ENCODE measurements around the gene CD209. TPM values are rescaled to one million over a fixed set of nuclear protein-coding genes. Genes with fewer than 3 reads are reported as not detected.
A peak's percentile ranks its signal among the peaks of the same experiment; 100 is the strongest.

The CD209 gene
- total and polyA plus RNA-seq, 4 experiments from 2014 or later = 0.17 to 0.28 TPM; not detected in 2

DNA sequence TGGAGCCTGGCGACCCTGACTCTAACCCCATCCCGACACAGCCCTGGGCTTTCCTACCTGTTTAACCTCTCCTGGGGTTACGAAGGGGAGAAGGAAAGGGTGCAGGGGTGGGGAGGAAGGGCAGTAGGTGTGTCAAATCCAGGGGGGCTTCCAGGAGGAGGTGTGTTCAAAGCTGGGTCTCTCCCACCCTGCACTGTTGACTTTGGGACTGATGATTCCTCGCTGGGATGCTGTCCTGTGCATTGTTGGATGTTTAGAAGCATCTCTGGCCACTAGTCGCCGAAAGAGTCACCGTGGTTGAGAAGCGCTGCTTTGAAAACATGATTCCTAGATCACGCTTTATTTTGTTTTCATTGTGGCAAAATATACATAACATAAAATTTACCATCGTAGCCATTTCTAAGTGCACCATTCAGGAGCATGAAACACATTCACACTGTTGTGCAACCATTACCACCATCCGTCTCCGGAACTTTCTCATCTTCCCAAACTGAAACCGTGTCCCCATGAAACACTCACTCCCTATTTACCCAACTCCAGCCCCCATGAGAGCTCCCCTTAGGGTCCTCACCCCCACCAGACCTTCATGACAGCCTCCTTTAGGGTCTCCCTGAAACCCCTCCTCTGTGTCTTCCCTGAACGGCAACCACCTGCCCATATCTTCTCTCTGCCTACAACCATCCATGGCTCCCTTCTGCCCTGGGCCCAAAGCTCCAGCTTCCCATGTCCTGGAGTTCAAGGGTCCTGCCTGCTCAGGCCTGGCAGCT is 41.0 kb downstream of the CD209 start:
- Histone ChIP-seq H3K4me3 (ENCODE audit: low read length in 2 of 2) (peak overlapping the region; percentile 30 to 45), H3K27me3 (ENCODE audit: insufficient read depth, low read length) (no peaks in the 10 kb centered on the region), H3K9me3 (ENCODE audit: control insufficient read depth in 1 of 2, low read length in 2 of 2) (no peaks in the 10 kb centered on the region), H3K4me1 (ENCODE audit: insufficient read depth, low read length) (peaks cover 38% of the 10 kb centered on the region), H3K36me3 (ENCODE audit: insufficient read depth, low read length) (no peaks in the 10 kb centered on the region), H3K27ac (ENCODE audit: low read depth, low read length) (peak overlapping the region; percentile 72)
- no peaks in the 10 kb centered on the region for H3K36me3 Mint-ChIP-seq
- CTCF ChIA-PET (ENCODE audit: partially characterized antibody) = interaction anchor here (0.7 to 3.1 kb wide), 4 partner anchors 26 to 95 kb away, joined by 3 to 15 read pairs (median 8); partner anchors contain the start of gene TRAPPC5
- no peak for DNase-seq
- POLR2A ChIA-PET (ENCODE audit: partially characterized antibody) = interaction anchor here (0.6 to 3.0 kb wide), 10 partner anchors 9 to 869 kb away, joined by 3 to 29 read pairs (median 3); partner anchors contain the start of genes ARHGEF18, PET100, TRAPPC5 and XAB2
- H3K4me1 Mint-ChIP-seq = peaks cover 19 to 51% (median 33%) of the 10 kb centered on the region in 4 donors
- H3K9me3 Mint-ChIP-seq = no peaks in the 10 kb centered on the region
- intact Hi-C loops (cut with micrococcal nuclease) = loop anchor here (10.0 kb wide), 1 partner anchor 48 kb away; no protein-coding TSS in a partner anchor
- no peaks in the 10 kb centered on the region for H3K27me3 Mint-ChIP-seq
- H3K4me3 Mint-ChIP-seq = peak overlapping the region in 7 of 8 donors; percentile 76 to 90 (median 84)
- H3K27ac Mint-ChIP-seq = peak overlapping the region; percentile 87 to 98 (median 98)

DNA sequence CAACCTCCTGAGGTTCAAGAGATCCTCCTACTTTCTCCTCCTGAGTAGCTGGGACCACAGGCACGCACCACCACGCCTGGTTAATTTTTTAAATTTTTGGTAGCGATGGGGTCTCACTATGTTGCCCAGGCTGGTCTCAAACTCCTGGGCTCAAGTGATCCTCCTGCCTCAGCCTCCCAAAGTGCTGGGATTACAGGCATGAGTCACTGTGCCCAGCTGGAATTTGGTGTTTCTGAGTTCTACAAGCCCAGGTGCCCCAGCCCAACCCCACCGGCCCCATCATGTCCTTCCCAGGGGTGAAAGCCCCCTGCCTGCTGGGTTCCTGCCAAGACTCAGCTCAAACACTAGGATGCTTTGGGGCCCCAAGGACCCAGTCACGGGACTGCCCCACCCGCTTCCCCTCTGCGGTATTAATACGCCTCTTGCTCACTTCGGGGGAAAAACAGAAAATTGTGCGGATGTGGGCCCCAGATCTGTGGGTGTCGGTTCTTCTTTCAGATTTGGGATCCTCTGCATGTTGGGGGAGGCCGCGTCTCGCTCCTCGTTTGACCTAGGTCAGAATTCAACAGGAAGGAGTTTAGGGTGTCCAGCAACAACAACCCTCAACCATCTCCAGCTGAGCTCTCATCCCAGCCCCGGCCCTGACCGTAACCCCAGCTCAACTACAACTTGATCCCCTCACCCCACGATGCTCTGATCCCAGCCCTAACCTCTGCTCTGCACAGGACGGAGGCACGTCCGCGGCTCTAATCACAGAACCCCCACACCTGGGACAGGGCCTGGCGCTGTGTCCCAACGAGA is 41.7 kb downstream of the CD209 start:
- DNase-seq = peak; percentile 73 to 83 (median 76)
- H3K27me3 Mint-ChIP-seq = no peaks in the 10 kb centered on the region
- peak overlapping the region; percentile 76 to 90 (median 84) for H3K4me3 Mint-ChIP-seq
- Histone ChIP-seq H3K27ac (ENCODE audit: low read depth, low read length) (peak overlapping the region; percentile 72), H3K4me1 (ENCODE audit: insufficient read depth, low read length) (peaks cover 38% of the 10 kb centered on the region), H3K9me3 (ENCODE audit: control insufficient read depth in 1 of 2, low read length in 2 of 2) (no peaks in the 10 kb centered on the region), H3K36me3 (ENCODE audit: insufficient read depth, low read length) (no peaks in the 10 kb centered on the region), H3K4me3 (ENCODE audit: low read length in 2 of 2) (peak overlapping the region; percentile 30 to 45), H3K27me3 (ENCODE audit: insufficient read depth, low read length) (no peaks in the 10 kb centered on the region)
- H3K27ac Mint-ChIP-seq = peak overlapping the region; percentile 87 to 98 (median 98)
- POLR2A ChIA-PET (ENCODE audit: partially characterized antibody) = interaction anchor here (0.9 to 3.0 kb wide), 10 partner anchors 9 to 356 kb away, joined by 3 to 29 read pairs (median 3); partner anchors contain the start of genes ARHGEF18 and TRAPPC5
- H3K36me3 Mint-ChIP-seq = no peaks in the 10 kb centered on the region
- intact Hi-C loops (cut with micrococcal nuclease) = loop anchor here (2.0 to 10.0 kb wide), 2 partner anchors 25 to 49 kb away; partner anchors contain the start of gene TRAPPC5
- H3K9me3 Mint-ChIP-seq = no peaks in the 10 kb centered on the region
- H3K4me1 Mint-ChIP-seq = peaks cover 19 to 51% (median 33%) of the 10 kb centered on the region in 4 donors
- CTCF ChIA-PET (ENCODE audit: partially characterized antibody) = interaction anchor here (0.7 to 1.9 kb wide), 3 partner anchors 25 to 96 kb away, joined by 3 to 15 read pairs (median 4); partner anchors contain the start of gene TRAPPC5

DNA sequence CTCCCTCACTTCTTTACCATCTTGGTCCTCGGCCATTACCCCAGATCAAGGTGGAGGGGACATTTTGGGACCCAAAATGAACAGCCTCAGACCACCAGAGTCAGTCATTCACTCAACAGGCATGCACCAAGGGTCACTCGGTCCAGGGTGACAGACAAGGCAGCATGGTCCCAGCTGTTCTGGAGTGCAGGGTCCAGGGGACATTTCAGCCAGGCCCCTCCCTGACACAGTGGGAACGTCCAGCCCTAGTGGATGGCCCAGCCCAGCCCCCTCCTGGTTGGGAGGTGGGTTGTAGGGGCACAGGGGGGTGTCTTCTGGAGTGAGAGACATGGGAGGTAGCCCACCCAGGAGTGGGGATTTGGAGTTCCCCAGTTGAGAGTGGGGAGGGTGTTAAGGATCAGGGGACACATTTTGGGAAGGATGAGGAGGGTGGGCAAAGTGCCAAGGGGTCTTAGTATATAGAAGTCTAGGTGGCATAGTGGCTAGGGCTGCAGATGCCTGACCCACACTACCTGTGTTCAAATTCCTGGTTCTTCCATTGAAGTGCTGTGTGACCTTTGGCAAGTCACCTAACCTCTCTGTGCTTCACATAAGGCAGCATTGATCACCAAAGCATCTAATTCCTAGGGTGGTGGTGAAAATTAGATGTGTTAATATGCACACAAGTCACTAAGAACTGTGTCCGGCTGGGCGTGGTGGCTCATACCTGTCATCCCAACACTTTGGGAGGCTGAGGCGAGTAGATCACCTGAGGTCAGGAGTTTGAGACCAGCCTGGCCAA is 42.9 kb downstream of the CD209 start:
- H3K4me3 ChIP-seq (ENCODE audit: low read length in 2 of 2) = no peak overlapping the region
- no peak overlapping the region for H3K27ac ChIP-seq (ENCODE audit: low read depth, low read length)
- H3K36me3 Mint-ChIP-seq = no peaks in the 10 kb centered on the region
- POLR2A ChIA-PET (ENCODE audit: partially characterized antibody) = interaction anchor here (1.1 to 3.0 kb wide), 2 partner anchors 8 to 24 kb away, joined by 4 to 29 read pairs; partner anchors contain the start of gene TRAPPC5
- H3K4me1 Mint-ChIP-seq = peaks cover 20 to 54% (median 33%) of the 10 kb centered on the region in 4 donors
- no peaks in the 10 kb centered on the region for H3K9me3 Mint-ChIP-seq
- peaks cover 38% of the 10 kb centered on the region for H3K4me1 ChIP-seq (ENCODE audit: insufficient read depth, low read length)
- H3K27me3 ChIP-seq (ENCODE audit: insufficient read depth, low read length) = no peaks in the 10 kb centered on the region
- no peaks in the 10 kb centered on the region for H3K9me3 ChIP-seq (ENCODE audit: control insufficient read depth in 1 of 2, low read length in 2 of 2)
- H3K27ac Mint-ChIP-seq = peak overlapping the region in 6 of 7 donors; percentile 55 to 96 (median 78)
- CTCF ChIA-PET (ENCODE audit: partially characterized antibody) = interaction anchor here (1.3 kb wide), 1 partner anchor 24 kb away, joined by 15 read pairs; the partner anchor contains the start of gene TRAPPC5
- intact Hi-C loops (cut with micrococcal nuclease) = loop anchor here (2.0 to 10.0 kb wide), 2 partner anchors 24 to 50 kb away; partner anchors contain the start of gene TRAPPC5
- H3K27me3 Mint-ChIP-seq = no peaks in the 10 kb centered on the region
- H3K4me3 Mint-ChIP-seq = peak overlapping the region in 2 of 8 donors; percentile 39 to 45
- H3K36me3 ChIP-seq (ENCODE audit: insufficient read depth, low read length) = no peaks in the 10 kb centered on the region
- DNase-seq = no peak

DNA sequence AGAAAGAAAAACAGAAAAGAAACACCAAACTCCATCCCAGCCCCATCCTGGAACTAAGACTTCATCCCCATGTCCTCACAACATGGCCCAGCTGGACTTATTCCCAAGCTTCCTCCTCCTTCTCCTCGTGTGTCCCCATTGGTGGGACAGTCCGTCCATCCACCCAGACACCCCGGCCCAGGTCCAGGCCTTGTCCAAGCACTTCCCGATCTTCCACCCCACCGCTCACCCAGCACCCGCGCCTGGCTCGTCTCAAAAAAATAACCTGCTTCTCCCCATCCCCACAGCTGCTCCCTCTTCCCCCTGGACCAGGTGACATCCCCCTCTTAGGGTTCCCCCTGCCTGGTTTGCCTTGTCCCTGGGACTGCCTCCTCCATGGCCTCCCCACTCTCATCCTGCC is 44.0 kb downstream of the CD209 start:
- H3K9me3 Mint-ChIP-seq = no peaks in the 10 kb centered on the region
- Histone ChIP-seq H3K4me1 (ENCODE audit: insufficient read depth, low read length) (peaks cover 38% of the 10 kb centered on the region), H3K27ac (ENCODE audit: low read depth, low read length) (no peak overlapping the region), H3K4me3 (ENCODE audit: low read length in 2 of 2) (no peak overlapping the region), H3K9me3 (ENCODE audit: control insufficient read depth in 1 of 2, low read length in 2 of 2) (no peaks in the 10 kb centered on the region), H3K36me3 (ENCODE audit: insufficient read depth, low read length) (no peaks in the 10 kb centered on the region), H3K27me3 (ENCODE audit: insufficient read depth, low read length) (no peaks in the 10 kb centered on the region)
- DNase-seq = no peak
- H3K27ac Mint-ChIP-seq = peak overlapping the region in 5 of 7 donors; percentile 7 to 84 (median 66)
- H3K4me1 Mint-ChIP-seq = peaks cover 19 to 50% (median 34%) of the 10 kb centered on the region in 4 donors
- ChIA-PET CTCF (ENCODE audit: partially characterized antibody) (interaction anchor here (0.9 kb wide), 2 partner anchors 17 to 22 kb away, joined by 3 to 5 read pairs; partner anchors contain the start of gene TRAPPC5), POLR2A (ENCODE audit: partially characterized antibody) (no interaction called here)
- no peaks in the 10 kb centered on the region for H3K36me3 Mint-ChIP-seq
- peak overlapping the region in 1 of 8 donors; percentile 17 for H3K4me3 Mint-ChIP-seq
- intact Hi-C loops (cut with micrococcal nuclease) = loop anchor here (10.0 kb wide), 1 partner anchor 51 kb away; no protein-coding TSS in a partner anchor
- H3K27me3 Mint-ChIP-seq = peaks cover 0 to 3% of the 10 kb centered on the region in 2 donors

DNA sequence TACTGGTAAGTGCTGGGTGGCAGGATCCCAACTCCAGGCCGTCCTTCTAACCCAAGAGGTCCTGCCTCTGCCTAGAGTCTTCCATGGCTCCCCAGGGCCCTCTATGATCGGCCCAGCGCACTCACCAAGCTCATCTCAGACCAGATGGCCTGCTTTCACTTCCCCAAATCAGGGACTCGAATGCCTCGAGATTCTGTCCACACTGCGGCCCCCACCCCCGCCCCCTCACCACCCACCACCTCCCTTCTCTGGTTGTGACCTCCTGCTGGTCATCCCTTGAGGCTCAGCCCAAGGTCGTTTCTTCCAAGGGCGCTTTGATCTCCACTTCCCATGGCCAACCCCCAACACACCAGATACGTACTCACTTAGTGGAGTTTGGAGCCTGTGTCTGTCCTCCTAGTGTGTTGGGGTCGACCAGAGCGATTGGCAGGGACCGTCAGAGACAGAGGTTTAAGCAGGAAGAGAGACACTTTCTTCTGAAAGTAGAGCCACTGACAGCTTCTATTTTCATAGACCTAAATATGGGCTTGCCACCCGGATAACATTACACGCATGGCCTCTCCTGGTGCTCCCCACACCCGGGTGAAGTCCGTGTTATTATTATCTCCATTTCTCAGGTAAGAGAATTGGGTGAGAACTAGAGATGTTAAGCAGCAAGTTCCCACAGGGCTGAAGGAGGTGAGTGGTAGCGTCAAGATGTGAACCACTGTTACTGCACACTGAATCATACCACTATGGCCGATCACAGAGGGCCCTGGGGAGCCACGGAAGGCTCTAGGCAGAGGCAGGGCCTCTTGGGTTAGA is 45.5 kb downstream of the CD209 start, which contains the start of gene FCER2:
FCER2 (minus strand) TSS at position 478 of the 804 bp plus-strand sequence. CDS start 2,371 bp downstream, outside the sequence.
- H3K4me3 ChIP-seq (ENCODE audit: low read length in 2 of 2) = no peak within 1 kb of the TSS
- H3K27ac Mint-ChIP-seq = peak within 1 kb of the TSS in 4 of 7 donors; percentile 47 to 69 (median 49)
- POLR2A ChIA-PET (ENCODE audit: partially characterized antibody) = no interaction called here
- no peak within 1 kb of the TSS for H3K4me3 Mint-ChIP-seq
- peaks cover 17 to 42% (median 33%) of the 10 kb centered on the region in 4 donors for H3K4me1 Mint-ChIP-seq
- H3K36me3 Mint-ChIP-seq = no peaks in the 10 kb centered on the region
- H3K27me3 Mint-ChIP-seq = peaks cover 0 to 7% of the 10 kb centered on the region in 2 donors
- no peaks in the 10 kb centered on the region for H3K27me3 ChIP-seq (ENCODE audit: insufficient read depth, low read length)
- intact Hi-C loops (cut with micrococcal nuclease) = loop anchor here (10.0 kb wide), 1 partner anchor 53 kb away; no protein-coding TSS in a partner anchor
- no peak within 1 kb of the TSS for H3K27ac ChIP-seq (ENCODE audit: low read depth, low read length)
- CTCF ChIA-PET (ENCODE audit: partially characterized antibody) = interaction anchor here (0.7 kb wide), 1 partner anchor 21 kb away, joined by 3 read pairs; the partner anchor contains the start of gene TRAPPC5
- no peak for DNase-seq
- peaks cover 27% of the 10 kb centered on the region for H3K4me1 ChIP-seq (ENCODE audit: insufficient read depth, low read length)
- H3K36me3 ChIP-seq (ENCODE audit: insufficient read depth, low read length) = no peaks in the 10 kb centered on the region
- no peaks in the 10 kb centered on the region for H3K9me3 ChIP-seq (ENCODE audit: control insufficient read depth in 1 of 2, low read length in 2 of 2)
- no peaks in the 10 kb centered on the region for H3K9me3 Mint-ChIP-seq
